WTC11 (cell line): ENCODE measurements around the gene CCND1.

ENCODE experiments used
- CTCF ChIP-seq: fragments of 200-600 bp; IDR thresholded peaks from 2 replicates; pipeline ENCODE4 v1.8.0; 2022; ENCODE audit warnings: antibody characterized with exemption
- E2F1 ChIP-seq: sonication (generic); formaldehyde crosslinking; IDR thresholded peaks from 2 replicates; pipeline ENCODE4 v1.8.0; 2022; ENCODE audit warnings: mild to moderate bottlenecking, missing genetic modification reagents
- IRF2 ChIP-seq: sonication (generic); formaldehyde crosslinking; IDR thresholded peaks from 2 replicates; pipeline ENCODE4 v1.8.0; 2022; ENCODE audit warnings: low read depth, missing genetic modification reagents, borderline replicate concordance
- TCF7 ChIP-seq: sonication (generic); formaldehyde crosslinking; IDR thresholded peaks from 2 replicates; pipeline ENCODE4 v1.8.0; 2022; ENCODE audit warnings: mild to moderate bottlenecking, low read depth, missing genetic modification reagents, moderate library complexity
- USF1 ChIP-seq: sonication (generic); formaldehyde crosslinking; IDR thresholded peaks from 2 replicates; pipeline ENCODE4 v1.8.0; 2022; ENCODE audit warnings: mild to moderate bottlenecking, missing genetic modification reagents
- TF ChIP-seq, protein P1 (sequence below): sonication (generic); formaldehyde crosslinking; IDR thresholded peaks from 2 replicates; pipeline ENCODE4 v1.8.0; 2022; ENCODE audit warnings: mild to moderate bottlenecking, missing genetic modification reagents
- TF ChIP-seq, protein P2 (sequence below): sonication (generic); formaldehyde crosslinking; IDR thresholded peaks from 2 replicates; pipeline ENCODE4 v1.8.1; 2023; ENCODE audit warnings: mild to moderate bottlenecking, missing genetic modification reagents, borderline replicate concordance

DNA sequence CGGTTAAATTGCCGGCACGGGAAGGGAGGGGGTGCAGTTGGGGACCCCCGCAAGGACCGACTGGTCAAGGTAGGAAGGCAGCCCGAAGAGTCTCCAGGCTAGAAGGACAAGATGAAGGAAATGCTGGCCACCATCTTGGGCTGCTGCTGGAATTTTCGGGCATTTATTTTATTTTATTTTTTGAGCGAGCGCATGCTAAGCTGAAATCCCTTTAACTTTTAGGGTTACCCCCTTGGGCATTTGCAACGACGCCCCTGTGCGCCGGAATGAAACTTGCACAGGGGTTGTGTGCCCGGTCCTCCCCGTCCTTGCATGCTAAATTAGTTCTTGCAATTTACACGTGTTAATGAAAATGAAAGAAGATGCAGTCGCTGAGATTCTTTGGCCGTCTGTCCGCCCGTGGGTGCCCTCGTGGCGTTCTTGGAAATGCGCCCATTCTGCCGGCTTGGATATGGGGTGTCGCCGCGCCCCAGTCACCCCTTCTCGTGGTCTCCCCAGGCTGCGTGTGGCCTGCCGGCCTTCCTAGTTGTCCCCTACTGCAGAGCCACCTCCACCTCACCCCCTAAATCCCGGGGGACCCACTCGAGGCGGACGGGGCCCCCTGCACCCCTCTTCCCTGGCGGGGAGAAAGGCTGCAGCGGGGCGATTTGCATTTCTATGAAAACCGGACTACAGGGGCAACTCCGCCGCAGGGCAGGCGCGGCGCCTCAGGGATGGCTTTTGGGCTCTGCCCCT, 529 bp upstream of the CCND1 start:
- TF ChIP-seq, protein P1, sequence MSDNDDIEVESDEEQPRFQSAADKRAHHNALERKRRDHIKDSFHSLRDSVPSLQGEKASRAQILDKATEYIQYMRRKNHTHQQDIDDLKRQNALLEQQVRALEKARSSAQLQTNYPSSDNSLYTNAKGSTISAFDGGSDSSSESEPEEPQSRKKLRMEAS (CRISPR knock-in tag), result no peak
- TF ChIP-seq E2F1 (CRISPR knock-in tag) (no peak), USF1 (CRISPR knock-in tag) (no peak), CTCF (no peak), IRF2 (no peak), TCF7 (no peak)
- TF ChIP-seq, protein P2, sequence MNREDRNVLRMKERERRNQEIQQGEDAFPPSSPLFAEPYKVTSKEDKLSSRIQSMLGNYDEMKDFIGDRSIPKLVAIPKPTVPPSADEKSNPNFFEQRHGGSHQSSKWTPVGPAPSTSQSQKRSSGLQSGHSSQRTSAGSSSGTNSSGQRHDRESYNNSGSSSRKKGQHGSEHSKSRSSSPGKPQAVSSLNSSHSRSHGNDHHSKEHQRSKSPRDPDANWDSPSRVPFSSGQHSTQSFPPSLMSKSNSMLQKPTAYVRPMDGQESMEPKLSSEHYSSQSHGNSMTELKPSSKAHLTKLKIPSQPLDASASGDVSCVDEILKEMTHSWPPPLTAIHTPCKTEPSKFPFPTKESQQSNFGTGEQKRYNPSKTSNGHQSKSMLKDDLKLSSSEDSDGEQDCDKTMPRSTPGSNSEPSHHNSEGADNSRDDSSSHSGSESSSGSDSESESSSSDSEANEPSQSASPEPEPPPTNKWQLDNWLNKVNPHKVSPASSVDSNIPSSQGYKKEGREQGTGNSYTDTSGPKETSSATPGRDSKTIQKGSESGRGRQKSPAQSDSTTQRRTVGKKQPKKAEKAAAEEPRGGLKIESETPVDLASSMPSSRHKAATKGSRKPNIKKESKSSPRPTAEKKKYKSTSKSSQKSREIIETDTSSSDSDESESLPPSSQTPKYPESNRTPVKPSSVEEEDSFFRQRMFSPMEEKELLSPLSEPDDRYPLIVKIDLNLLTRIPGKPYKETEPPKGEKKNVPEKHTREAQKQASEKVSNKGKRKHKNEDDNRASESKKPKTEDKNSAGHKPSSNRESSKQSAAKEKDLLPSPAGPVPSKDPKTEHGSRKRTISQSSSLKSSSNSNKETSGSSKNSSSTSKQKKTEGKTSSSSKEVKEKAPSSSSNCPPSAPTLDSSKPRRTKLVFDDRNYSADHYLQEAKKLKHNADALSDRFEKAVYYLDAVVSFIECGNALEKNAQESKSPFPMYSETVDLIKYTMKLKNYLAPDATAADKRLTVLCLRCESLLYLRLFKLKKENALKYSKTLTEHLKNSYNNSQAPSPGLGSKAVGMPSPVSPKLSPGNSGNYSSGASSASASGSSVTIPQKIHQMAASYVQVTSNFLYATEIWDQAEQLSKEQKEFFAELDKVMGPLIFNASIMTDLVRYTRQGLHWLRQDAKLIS, result no peak
